GM12878 (cell line): Measurements from ENCODE around the gene BMP7. TPM values are rescaled to one million over a fixed set of nuclear protein-coding genes. Genes with fewer than 3 reads are reported as not detected.

Experiments
- ATAC-seq: fragments of 200-7000 bp; cut with Tn5 transposase; 3 replicates; pipeline ENCODE4 v1.9.1; 2020; ENCODE audit warnings: mild to moderate bottlenecking, moderate library complexity
- BruUV-seq: library from RNA; stranded (reverse); fragments of 400-500 nt; replicated peaks from 2 replicates; lab custom pipeline; 2021; lab: Mats Ljungman, UMichigan
- CTCF ChIA-PET: fragments of 300-600 bp; sonication (Branson Sonifier 250); formaldehyde crosslinking; extraction: SDS; loops from one replicate; lab custom pipeline; 2021; ENCODE audit warnings: inconsistent platforms; lab: Yijun Ruan, JAX
- POLR2A ChIA-PET: fragments of 350-600 bp; formaldehyde crosslinking; extraction: SDS; loops from one replicate; lab custom pipeline; 2021; ENCODE audit warnings: inconsistent platforms; lab: Charles Lee
- RAD21 ChIA-PET: fragments of 300-600 bp; sonication (Branson Sonifier 250); formaldehyde crosslinking; loops from one replicate; lab custom pipeline; 2023; ENCODE audit warnings: antibody characterized with exemption; ENCODE audit not compliant: unreplicated experiment; lab: Charles Lee
- SMC1A ChIA-PET: fragments of 300-600 bp; sonication (Branson Sonifier 250); formaldehyde crosslinking; loops from one replicate; lab custom pipeline; 2023; ENCODE audit not compliant: unreplicated experiment, uncharacterized antibody; lab: Charles Lee
- DNase-seq: peaks from one replicate; pipeline ENCODE4 v3.0.0-alpha.2; 2011; ENCODE audit warnings: low read depth, low spot score
- FAIRE-seq: peaks from 3 replicates; lab custom pipeline; 2011; peaks lifted over from hg19 to GRCh38; lab: Jason Lieb, UNC
- H2AFZ ChIP-seq: 2 replicates; pipeline ENCODE4 v1.6.0; 2011; ENCODE audit warnings: low read depth, low read length, control low read depth; ENCODE audit not compliant: control insufficient read depth
- H3K27ac ChIP-seq: 2 replicates; pipeline ENCODE4 v1.5.1; 2011; ENCODE audit warnings: control low read depth; ENCODE audit not compliant: control insufficient read depth, insufficient read depth
- H3K27me3 ChIP-seq, 2 experiments: replicated peaks in 1 of 2; 2 replicates each; pipeline versions ENCODE4 v1.6.0 to v1.6.1; 2011; ENCODE audit warnings: low read length in 1 of 2; ENCODE audit not compliant: control insufficient read depth in 2 of 2, insufficient read depth in 2 of 2
- H3K36me3 ChIP-seq, 2 experiments: 2 replicates each; pipeline ENCODE4 v1.5.1; 2011; ENCODE audit warnings: low read length in 1 of 2; ENCODE audit not compliant: control insufficient read depth in 2 of 2, insufficient read depth in 2 of 2
- H3K4me1 ChIP-seq: 2 replicates; pipeline ENCODE4 v1.6.1; 2011; ENCODE audit warnings: mild to moderate bottlenecking, low read length, moderate library complexity, mixed read lengths; ENCODE audit not compliant: control insufficient read depth, insufficient read depth
- H3K4me2 ChIP-seq: 2 replicates; pipeline ENCODE4 v1.6.0; 2011; ENCODE audit warnings: control low read depth; ENCODE audit not compliant: control insufficient read depth, insufficient read depth
- H3K4me3 ChIP-seq: fragments of 200-600 bp; sonication (generic); 2 replicates; pipeline ENCODE4 v1.5.1; 2016
- H3K79me2 ChIP-seq: 2 replicates; pipeline ENCODE4 v1.6.0; 2011; ENCODE audit warnings: low read length; ENCODE audit not compliant: control insufficient read depth, insufficient read depth
- H3K9ac ChIP-seq: 2 replicates; pipeline ENCODE4 v1.8.0; 2011; ENCODE audit warnings: low read length, control low read depth, mixed read lengths; ENCODE audit not compliant: control insufficient read depth, insufficient read depth
- H3K9me3 ChIP-seq: replicated peaks from 3 replicates; pipeline ENCODE4 v1.5.1; 2011; ENCODE audit warnings: mild to moderate bottlenecking, low read length; ENCODE audit not compliant: control insufficient read depth, insufficient read depth
- H4K20me1 ChIP-seq: 2 replicates; pipeline ENCODE4 v1.6.0; 2011; ENCODE audit not compliant: control insufficient read depth, insufficient read depth
- BACH1 ChIP-seq: fragments of 450-650 bp; IDR thresholded peaks from 2 replicates; pipeline ENCODE4 v1.6.1; 2017; ENCODE audit warnings: mild to moderate bottlenecking, borderline replicate concordance
- CUX1 ChIP-seq: IDR thresholded peaks from 2 replicates; pipeline ENCODE4 v1.6.1; 2012; ENCODE audit warnings: improper control_type of control experiment, low read depth, low read length; ENCODE audit not compliant: insufficient replicate concordance
- EZH2 ChIP-seq: IDR thresholded peaks from 2 replicates; pipeline ENCODE4 v1.6.1; 2012; ENCODE audit warnings: low read depth, mild to moderate bottlenecking, control low read depth, inconsistent platforms, low read length, borderline replicate concordance; ENCODE audit not compliant: control insufficient read depth
- LARP7 ChIP-seq: fragments of 450-650 bp; IDR thresholded peaks from 2 replicates; pipeline ENCODE4 v1.6.1; 2017; ENCODE audit warnings: mild to moderate bottlenecking
- SUZ12 ChIP-seq: fragments of 200-600 bp; sonication (generic); IDR thresholded peaks from one replicate; pipeline ENCODE4 v1.6.1; 2018; ENCODE audit warnings: antibody characterized with exemption, mild to moderate bottlenecking; ENCODE audit not compliant: unreplicated experiment
- YY1 ChIP-seq: IDR thresholded peaks from 2 replicates; pipeline ENCODE4 v1.6.1; 2011; ENCODE audit warnings: low read depth, mild to moderate bottlenecking, low read length
- ZNF207 ChIP-seq: fragments of 450-650 bp; IDR thresholded peaks from 2 replicates; pipeline ENCODE4 v1.6.1; 2014; ENCODE audit warnings: antibody characterized with exemption, mild to moderate bottlenecking, borderline replicate concordance
- ZNF24 ChIP-seq: fragments of 450-650 bp; IDR thresholded peaks from 2 replicates; pipeline ENCODE4 v1.6.1; 2017; ENCODE audit warnings: antibody characterized with exemption, mild to moderate bottlenecking
- whole genome bisulfite sequencing: methylation state at CpG from one replicate; pipeline ENCODE4 v1.1.6; 2016; ENCODE audit warnings: low lambda C conversion rate; ENCODE audit not compliant: insufficient replicate concordance, insufficient coverage; ENCODE audit errors: missing lambda C conversion rate; 5-methylcytosine and 5-hydroxymethylcytosine counted together
- in situ Hi-C: fragments of 300-500 bp; cut with MboI; formaldehyde crosslinking; loops from 9 replicates; pipeline ENCODE4 v1.14.3; 2018; ENCODE audit warnings: mixed read lengths
- intact Hi-C: fragments of 100-400 bp; cut with micrococcal nuclease; formaldehyde crosslinking; loops from one replicate; pipeline ENCODE4 v1.14.2; 2022; ENCODE audit not compliant: unreplicated experiment
- polyA plus RNA-seq, 11 experiments: library from polyadenylated mRNA; depleted of rRNA in 4 of 11; unstranded in 6 of 11; stranded (reverse) in 5 of 11; fragments of >200 nt; fragmentation: Nextera tagmentation in 4 of 11; fragmentation: Illumina TruSeq in 1 of 11; extraction: Ambion mirVana in 4 of 11; extraction: Trizol in 1 of 11; gene quantifications; 1 replicate in 1 of 11; 2 replicates in 10 of 11; pipeline versions ENCODE4 v1.2.1 to v1.2.3, GENCODE V29; 2011 to 2016; ENCODE audit warnings: inconsistent platforms in 2 of 11, missing spikeins in 2 of 11, low read depth in 1 of 11
- total RNA-seq, 4 experiments: library from RNA; depleted of rRNA in 3 of 4; stranded (reverse); fragments of >200 nt in 3 of 4; fragmentation: Illumina TruSeq in 1 of 4; extraction: Trizol in 1 of 4; gene quantifications; 2 replicates each; pipeline versions ENCODE4 v1.2.1 to v1.2.3, GENCODE V29; 2013 to 2021

BMP7 gene
- total and polyA plus RNA-seq, 10 of the 15 experiments (the other 5 are each of a cell fraction or from before 2014, with no cell fraction given), result 0.18 to 0.51 (median 0.28) TPM; not detected in 7

GRCh38 chr20:57199656-57200405, 66.6 kb downstream of the BMP7 start:
- POLR2A ChIA-PET, result no interaction called here
- no peak for DNase-seq
- WGBS, result 31% methylated on average over 16 of the region's 16 CpGs
- in situ Hi-C loops (no loop called here), intact Hi-C loops (no loop called here)
- Histone ChIP-seq H3K4me3 (no peak overlapping the region), H3K36me3 (no peaks in the 10 kb centered on the region), H2AFZ (no peak overlapping the region), H3K4me2 (no peak overlapping the region), H3K79me2 (no peaks in the 10 kb centered on the region), H3K9ac (no peak overlapping the region), H3K4me1 (no peaks in the 10 kb centered on the region), H3K9me3 (no peaks in the 10 kb centered on the region), H4K20me1 (no peaks in the 10 kb centered on the region), H3K27me3 (peaks cover 0 to 2% of the 10 kb centered on the region in 2 experiments; a peak in 2 of 4 replicates), H3K27ac (no peak overlapping the region)
- no peak for ATAC-seq
- RAD21 ChIA-PET, result no interaction called here
- no TSS peak for BruUV-seq
- CTCF ChIA-PET, result no interaction called here
- SMC1A ChIA-PET, result no interaction called here
- TF ChIP-seq EZH2, result no peak
- no peak for FAIRE-seq

GRCh38 chr20:57198132-57199072, 68.0 kb downstream of the BMP7 start:
- no peaks in the 10 kb centered on the region for H4K20me1 ChIP-seq
- intact Hi-C loops (no loop called here), in situ Hi-C loops (no loop called here)
- no peak for FAIRE-seq
- 36% methylated on average over 24 of the region's 24 CpGs for WGBS
- H3K4me1 ChIP-seq, result no peaks in the 10 kb centered on the region
- H2AFZ ChIP-seq, result no peak overlapping the region
- H3K4me2 ChIP-seq, result no peak overlapping the region
- ChIA-PET CTCF (no interaction called here), RAD21 (no interaction called here), SMC1A (no interaction called here), POLR2A (interaction anchor here (0.6 kb wide), 1 partner anchor 95 kb away, joined by 3 read pairs; no protein-coding TSS in a partner anchor)
- no peak for DNase-seq
- no peak for ATAC-seq
- H3K27me3 ChIP-seq, result peaks cover 0 to 2% of the 10 kb centered on the region in 2 experiments; a peak in 2 of 4 replicates
- no peak overlapping the region for H3K4me3 ChIP-seq
- H3K36me3 ChIP-seq, result no peaks in the 10 kb centered on the region
- H3K79me2 ChIP-seq, result no peaks in the 10 kb centered on the region
- no peak overlapping the region for H3K9ac ChIP-seq
- BruUV-seq, result no TSS peak
- H3K27ac ChIP-seq, result no peak overlapping the region
- H3K9me3 ChIP-seq, result no peaks in the 10 kb centered on the region
- no peak for TF ChIP-seq YY1
- TF ChIP-seq CUX1, result no peak
- TF ChIP-seq SUZ12, result no peak
- no peak for TF ChIP-seq ZNF24
- TF ChIP-seq ZNF207, result no peak
- TF ChIP-seq LARP7, result no peak
- TF ChIP-seq BACH1, result no peak
